ENCODE data around the gene PLBD1.

GRCh38 chr12:14612898-14613445 lies 45.3 kb upstream of the PLBD1 start:
- TF ChIP-seq CTCF (conservative IDR thresholded peaks at IDR 0.05) (no peak), EZH2 (IDR thresholded peaks at IDR 0.05; ENCODE audit: low read depth) (no peak)
